Left lobe of liver (tissue), 2 donors: ENCODE results near the gene MTSS2. TPM values are rescaled to one million over a fixed set of nuclear protein-coding genes. Genes with fewer than 3 reads are reported as not detected.
A peak's percentile ranks its signal among the peaks of the same experiment; 100 is the strongest.

Source experiments
- ATAC-seq: fragments of 200-7000 bp; cut with Tn5 transposase; one replicate; pipeline ENCODE4 v1.9.1; 2020; ENCODE audit warnings: mild to moderate bottlenecking, moderate library complexity
- DNase-seq: peaks from one replicate; pipeline ENCODE4 v3.0.0-alpha.2; 2020; ENCODE audit warnings: low spot score
- total RNA-seq: library from RNA; stranded (reverse); gene quantifications from one replicate; pipeline ENCODE4 v1.2.1, GENCODE V29; 2021
- donor health status: DM: no; HTN: no; CAD: no; lungs with moderate emphysema.
- donor health status: DM: no; HTN: yes; CAD: no.

Gene MTSS2
- total RNA-seq, 1 donor from 2014 or later, result 58.1 TPM

GRCh38 chr16:70687671-70688245 lies 1.9 kb upstream of the MTSS2 start:
- DNase-seq (no peak), ATAC-seq (no peak)

GRCh38 chr16:70687102-70687511 lies 1.3 kb upstream of the MTSS2 start:
- DNase-seq (no peak), ATAC-seq (no peak)

- ATAC-seq (no peak), DNase-seq (no peak)
Measured at GRCh38 chr16:70686376-70687101, 686 bp upstream of the MTSS2 start.

- DNase-seq (no peak), ATAC-seq (no peak)
Measured at GRCh38 chr16:70685061-70685937, 554 bp downstream of the MTSS2 start.

- peak; percentile 83 for DNase-seq
- ATAC-seq, result peak; percentile 53
Measured at GRCh38 chr16:70684146-70685060, 1.4 kb downstream of the MTSS2 start.

GRCh38 chr16:70683146-70683944 lies 2.5 kb downstream of the MTSS2 start:
- ATAC-seq, result peak; percentile 42
- DNase-seq, result peak; percentile 72

- DNase-seq, result peak; percentile 75
- peak; percentile 46 for ATAC-seq
Measured at GRCh38 chr16:70682239-70683145, 3.4 kb downstream of the MTSS2 start.

GRCh38 chr16:70681382-70682238 lies 4.2 kb downstream of the MTSS2 start:
- ATAC-seq, result peak; percentile 29
- no peak for DNase-seq

GRCh38 chr16:70680495-70681381 lies 5.1 kb downstream of the MTSS2 start:
- no peak for DNase-seq
- ATAC-seq, result no peak

GRCh38 chr16:70679671-70680494 lies 6.0 kb downstream of the MTSS2 start:
- ATAC-seq (no peak), DNase-seq (no peak)

GRCh38 chr16:70678898-70679670 lies 6.8 kb downstream of the MTSS2 start:
- DNase-seq (no peak), ATAC-seq (no peak)

- no peak for DNase-seq
- ATAC-seq, result no peak
Measured at GRCh38 chr16:70678121-70678897, 7.5 kb downstream of the MTSS2 start.

GRCh38 chr16:70677499-70678120 lies 8.2 kb downstream of the MTSS2 start:
- ATAC-seq, result no peak

More at GRCh38 chr16:70677499-70678120, 8.2 kb downstream of the MTSS2 start:
- DNase-seq, result no peak
